ENCODE data around the gene CTTN. TPM values are rescaled to one million over a fixed set of nuclear protein-coding genes. Genes with fewer than 3 reads are reported as not detected.

The CTTN gene
- total RNA-seq, 4 donors from 2014 or later = 253 to 417 (median 342) TPM

GRCh38 chr11:70368961-70369360 is 29.4 kb upstream of the CTTN start:
- Histone ChIP-seq H3K27ac (no peak overlapping the region), H3K9me3 (no peaks in the 10 kb centered on the region), H3K4me3 (no peak overlapping the region), H3K4me1 (peaks cover 0 to 2% (median 0%) of the 10 kb centered on the region in 4 donors), H3K36me3 (peaks cover 0 to 54% (median 8%) of the 10 kb centered on the region in 3 donors), H3K27me3 (no peaks in the 10 kb centered on the region)
- 83 to 96% methylated on average over 2 of the region's 2 CpGs for WGBS, 2 donors
- no peak for DNase-seq (ENCODE audit: low spot score in 2 of 2)
- TF ChIP-seq EP300 (IDR thresholded peaks at IDR 0.05) = no peak
- no peak for TF ChIP-seq POLR2A (IDR thresholded peaks at IDR 0.05)
- TF ChIP-seq CTCF (IDR thresholded peaks at IDR 0.05) = no peak

- Histone ChIP-seq H3K4me3 (no peak overlapping the region), H3K9me3 (no peaks in the 10 kb centered on the region), H3K27ac (no peak overlapping the region), H3K4me1 (no peaks in the 10 kb centered on the region), H3K27me3 (no peaks in the 10 kb centered on the region), H3K36me3 (peaks cover 0 to 57% (median 7%) of the 10 kb centered on the region in 3 donors)
- TF ChIP-seq POLR2A (IDR thresholded peaks at IDR 0.05) (no peak), CTCF (IDR thresholded peaks at IDR 0.05) (no peak), EP300 (IDR thresholded peaks at IDR 0.05) (no peak)
- no peak for DNase-seq (ENCODE audit: low spot score in 2 of 2)
- WGBS, 2 donors = 59 to 69% methylated on average over 5 of the region's 5 CpGs
These were observed 27.1 kb upstream of the CTTN start for GRCh38 chr11:70371241-70371640.

GRCh38 chr11:70372076-70372475 is 26.3 kb upstream of the CTTN start:
- H3K27me3 ChIP-seq = no peaks in the 10 kb centered on the region
- H3K27ac ChIP-seq = no peak overlapping the region
- H3K36me3 ChIP-seq = peaks cover 0 to 60% (median 8%) of the 10 kb centered on the region in 3 donors
- DNase-seq (ENCODE audit: low spot score in 2 of 2) = no peak
- H3K4me1 ChIP-seq = no peaks in the 10 kb centered on the region
- TF ChIP-seq POLR2A (IDR thresholded peaks at IDR 0.05) = no peak
- no peak for TF ChIP-seq CTCF (IDR thresholded peaks at IDR 0.05)
- no peak for TF ChIP-seq EP300 (IDR thresholded peaks at IDR 0.05)
- WGBS, 2 donors = 93 to 95% methylated on average over 8 of the region's 8 CpGs
- H3K9me3 ChIP-seq = no peaks in the 10 kb centered on the region
- H3K4me3 ChIP-seq = no peak overlapping the region

- no peaks in the 10 kb centered on the region for H3K9me3 ChIP-seq
- H3K4me1 ChIP-seq = peaks cover 0 to 2% (median 0%) of the 10 kb centered on the region in 4 donors
- 90 to 94% methylated on average over 12 of the region's 12 CpGs for WGBS, 2 donors
- TF ChIP-seq POLR2A (IDR thresholded peaks at IDR 0.05) (no peak), EP300 (IDR thresholded peaks at IDR 0.05) (no peak), CTCF (IDR thresholded peaks at IDR 0.05) (no peak)
- no peak overlapping the region for H3K4me3 ChIP-seq
- no peak for DNase-seq (ENCODE audit: low spot score in 2 of 2)
- peaks cover 0 to 86% (median 11%) of the 10 kb centered on the region in 3 donors for H3K36me3 ChIP-seq
- no peaks in the 10 kb centered on the region for H3K27me3 ChIP-seq
- H3K27ac ChIP-seq = no peak overlapping the region
These were observed 21.7 kb upstream of the CTTN start for GRCh38 chr11:70376621-70377020.

- TF ChIP-seq POLR2A (IDR thresholded peaks at IDR 0.05) = no peak
- TF ChIP-seq CTCF (IDR thresholded peaks at IDR 0.05) = no peak
- TF ChIP-seq EP300 (IDR thresholded peaks at IDR 0.05) = no peak
- Histone ChIP-seq H3K36me3 (peaks cover 0 to 88% (median 12%) of the 10 kb centered on the region in 3 donors), H3K4me3 (no peak overlapping the region), H3K27me3 (no peaks in the 10 kb centered on the region), H3K9me3 (no peaks in the 10 kb centered on the region), H3K27ac (no peak overlapping the region), H3K4me1 (peaks cover 0 to 12% (median 5%) of the 10 kb centered on the region in 4 donors)
- DNase-seq (ENCODE audit: low spot score in 2 of 2) = no peak
- 90 to 91% methylated on average over 8 of the region's 8 CpGs for WGBS, 2 donors
These were observed 20.7 kb upstream of the CTTN start for GRCh38 chr11:70377645-70378044.

All from tibial nerve (tissue), 4 donors.